Upper lobe of left lung (tissue), 6 donors: ENCODE measurements around the gene FEZF2. TPM values are rescaled to one million over a fixed set of nuclear protein-coding genes. Genes with fewer than 3 reads are reported as not detected.
A peak's percentile ranks its signal among the peaks of the same experiment; 100 is the strongest.

ENCODE experiments used
- ATAC-seq, 2 donors: fragments of 200-7000 bp; cut with Tn5 transposase; one replicate each; pipeline ENCODE4 v1.9.1; 2022; ENCODE audit warnings: mild to moderate bottlenecking in 2 of 2, moderate library complexity in 2 of 2; ENCODE audit not compliant: low FRiP score in 2 of 2
- DNase-seq, 2 donors: peaks; one replicate each; pipeline ENCODE4 v3.0.0-alpha.2; 2019 to 2020
- H3K27ac ChIP-seq, 4 donors: fragments of 200-600 bp; sonication (generic); one replicate each; pipeline ENCODE4 v1.5.1; 2016 to 2019
- H3K27me3 ChIP-seq, 4 donors: fragments of 200-600 bp; sonication (generic); one replicate each; pipeline ENCODE4 v1.5.1; 2017 to 2019
- H3K36me3 ChIP-seq, 4 donors: fragments of 200-600 bp; sonication (generic); one replicate each; pipeline ENCODE4 v1.5.1; 2016 to 2019
- H3K4me1 ChIP-seq, 4 donors: fragments of 200-600 bp; sonication (generic); one replicate each; pipeline ENCODE4 v1.5.1; 2018 to 2019
- H3K4me3 ChIP-seq, 4 donors: fragments of 200-600 bp; sonication (generic); one replicate each; pipeline ENCODE4 v1.5.1; 2017 to 2019; ENCODE audit warnings: mild to moderate bottlenecking in 2 of 4, moderate library complexity in 1 of 4
- H3K9me3 ChIP-seq, 4 donors: fragments of 200-600 bp; sonication (generic); one replicate each; pipeline ENCODE4 v1.5.1; 2018 to 2019
- CTCF ChIP-seq, 6 experiments: fragments of 450-650 bp in 4 of 6; fragments of 200-600 bp in 2 of 6; sonication (generic) in 2 of 6; IDR thresholded peaks; one replicate each; pipeline ENCODE4 v1.5.1; 2016 to 2019; ENCODE audit warnings: antibody characterized with exemption in 6 of 6
- EP300 ChIP-seq, 4 donors: sonication (generic); formaldehyde crosslinking; IDR thresholded peaks; one replicate each; pipeline ENCODE4 v1.5.1; 2017; ENCODE audit warnings: antibody characterized with exemption in 4 of 4, control low read depth in 2 of 4
- POLR2A ChIP-seq, 4 donors: fragments of 450-650 bp; IDR thresholded peaks; one replicate each; pipeline ENCODE4 v1.5.1; 2016 to 2017; ENCODE audit warnings: antibody characterized with exemption in 4 of 4, mild to moderate bottlenecking in 2 of 4
- POLR2AphosphoS5 ChIP-seq, 2 donors: sonication (generic); formaldehyde crosslinking; IDR thresholded peaks; one replicate each; pipeline ENCODE4 v1.5.1; 2017; ENCODE audit warnings: antibody characterized with exemption in 2 of 2
- WGBS, 2 donors: methylation state at CpG; one replicate each; pipeline ENCODE4 v1.1.5; 2017 to 2018; 5-methylcytosine and 5-hydroxymethylcytosine counted together
- total RNA-seq, 6 donors: library from RNA; depleted of rRNA in 4 of 6; stranded (reverse); fragments of >200 nt in 4 of 6; gene quantifications; one replicate each; pipeline versions ENCODE4 v1.1.0 to v1.2.1, GENCODE V29; 2016 to 2021
- donor health status: DM: no; HTN: no; CAD: no; lungs with moderate emphysema.
- donor health status: DM: no; HTN: yes; CAD: no; lungs with severe emphysema.

The FEZF2 gene
- total RNA-seq, 6 donors from 2014 or later = not detected

- H3K4me1 ChIP-seq = no peaks in the 10 kb centered on the region
- no peak overlapping the region for H3K4me3 ChIP-seq
- H3K27me3 ChIP-seq = no peaks in the 10 kb centered on the region
- WGBS, 2 donors = 76 to 77% methylated on average over 3 of the region's 3 CpGs
- no peaks in the 10 kb centered on the region for H3K36me3 ChIP-seq
- no peak for DNase-seq
- no peak overlapping the region for H3K27ac ChIP-seq
- H3K9me3 ChIP-seq = no peaks in the 10 kb centered on the region
- TF ChIP-seq EP300 (IDR thresholded peaks at IDR 0.05) (no peak), POLR2AphosphoS5 (IDR thresholded peaks at IDR 0.05) (no peak), POLR2A (IDR thresholded peaks at IDR 0.05) (no peak), CTCF (IDR thresholded peaks at IDR 0.05) (no peak)
- ATAC-seq = no peak
Measured at GRCh38 chr3:62355703-62356102, 17.6 kb downstream of the FEZF2 start.

GRCh38 chr3:62343755-62344154 lies 29.6 kb downstream of the FEZF2 start:
- no peak for TF ChIP-seq CTCF (IDR thresholded peaks at IDR 0.05)
- TF ChIP-seq POLR2A (IDR thresholded peaks at IDR 0.05) = no peak
- no peak for TF ChIP-seq EP300 (IDR thresholded peaks at IDR 0.05)
- TF ChIP-seq POLR2AphosphoS5 (IDR thresholded peaks at IDR 0.05) = no peak
- 79 to 84% methylated on average over 2 of the region's 2 CpGs for WGBS, 2 donors

GRCh38 chr3:62335196-62335595 lies 38.2 kb downstream of the FEZF2 start:
- H3K27me3 ChIP-seq = no peaks in the 10 kb centered on the region
- H3K27ac ChIP-seq = no peak overlapping the region
- ATAC-seq (no peak), DNase-seq (no peak)
- H3K4me3 ChIP-seq = no peak overlapping the region
- H3K36me3 ChIP-seq = no peaks in the 10 kb centered on the region
- no peaks in the 10 kb centered on the region for H3K9me3 ChIP-seq
- WGBS, 2 donors = 88 to 97% methylated on average over 3 of the region's 3 CpGs
- TF ChIP-seq CTCF (IDR thresholded peaks at IDR 0.05) = no peak
- TF ChIP-seq POLR2AphosphoS5 (IDR thresholded peaks at IDR 0.05) = no peak
- TF ChIP-seq POLR2A (IDR thresholded peaks at IDR 0.05) = no peak
- TF ChIP-seq EP300 (IDR thresholded peaks at IDR 0.05) = no peak
- H3K4me1 ChIP-seq = no peaks in the 10 kb centered on the region

More at GRCh38 chr3:62343755-62344154, 29.6 kb downstream of the FEZF2 start:
- DNase-seq (no peak), ATAC-seq (no peak)
- H3K27ac ChIP-seq = no peak overlapping the region
- H3K9me3 ChIP-seq = no peaks in the 10 kb centered on the region
- H3K27me3 ChIP-seq = no peaks in the 10 kb centered on the region
- no peaks in the 10 kb centered on the region for H3K36me3 ChIP-seq
- no peak overlapping the region for H3K4me3 ChIP-seq
- H3K4me1 ChIP-seq = no peaks in the 10 kb centered on the region

- Histone ChIP-seq H3K4me1 (no peaks in the 10 kb centered on the region), H3K4me3 (no peak overlapping the region), H3K9me3 (no peaks in the 10 kb centered on the region), H3K27me3 (no peaks in the 10 kb centered on the region), H3K36me3 (no peaks in the 10 kb centered on the region), H3K27ac (no peak overlapping the region)
- 49 to 59% methylated on average over 2 of the region's 2 CpGs for WGBS, 2 donors
- TF ChIP-seq EP300 (IDR thresholded peaks at IDR 0.05) (no peak), CTCF (IDR thresholded peaks at IDR 0.05) (peak in 5 of 6 experiments; percentile 10 to 34 (median 26)), POLR2AphosphoS5 (IDR thresholded peaks at IDR 0.05) (no peak), POLR2A (IDR thresholded peaks at IDR 0.05) (no peak)
- DNase-seq (no peak), ATAC-seq (no peak)
Measured at GRCh38 chr3:62332835-62333244, 40.5 kb downstream of the FEZF2 start.

- Histone ChIP-seq H3K9me3 (no peaks in the 10 kb centered on the region), H3K36me3 (no peaks in the 10 kb centered on the region), H3K27ac (no peak overlapping the region), H3K4me1 (no peaks in the 10 kb centered on the region), H3K27me3 (no peaks in the 10 kb centered on the region), H3K4me3 (no peak overlapping the region)
- TF ChIP-seq POLR2A (IDR thresholded peaks at IDR 0.05) = no peak
- no peak for TF ChIP-seq EP300 (IDR thresholded peaks at IDR 0.05)
- no peak for TF ChIP-seq CTCF (IDR thresholded peaks at IDR 0.05)
- no peak for TF ChIP-seq POLR2AphosphoS5 (IDR thresholded peaks at IDR 0.05)
- ATAC-seq (no peak), DNase-seq (no peak)
- 74 to 92% methylated on average over 1 of the region's 1 CpG for WGBS, 2 donors
Measured at GRCh38 chr3:62332017-62332416, 41.3 kb downstream of the FEZF2 start.
